Measurements from ENCODE around the gene MPIG6B.

The MPIG6B gene

DNA sequence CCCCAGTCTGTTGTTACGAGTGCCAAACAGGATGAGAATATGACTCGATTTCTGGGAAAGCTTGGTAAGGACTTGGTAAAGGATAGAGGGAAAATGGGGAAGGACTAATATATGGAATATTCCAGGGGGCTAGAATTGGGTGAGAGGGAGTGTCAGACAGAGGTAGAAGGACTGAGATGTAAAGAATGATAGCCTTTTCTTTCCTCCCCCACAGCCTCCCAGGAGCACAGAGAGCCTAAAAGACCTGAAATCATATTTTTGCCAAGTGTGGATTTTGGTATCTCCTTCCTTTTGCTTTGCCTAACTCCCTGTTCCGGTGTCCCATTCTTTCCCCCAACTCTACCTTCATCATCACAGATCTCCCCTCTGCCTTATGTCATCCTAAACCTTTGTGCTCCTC is 19.7 kb downstream of the MPIG6B start:
- Histone ChIP-seq H3K4me3 (replicated peaks; ENCODE audit: insufficient read depth, low read length) (no peak overlapping the region), H3K27ac (replicated peaks) (no peak overlapping the region), H3K27me3 (ENCODE audit: insufficient read depth, poor library complexity, severe bottlenecking) (no peaks in the 10 kb centered on the region)
- TF ChIP-seq GABPA (IDR thresholded peaks at IDR 0.05; ENCODE audit: low read depth) = no peak
- TF ChIP-seq, protein P1, sequence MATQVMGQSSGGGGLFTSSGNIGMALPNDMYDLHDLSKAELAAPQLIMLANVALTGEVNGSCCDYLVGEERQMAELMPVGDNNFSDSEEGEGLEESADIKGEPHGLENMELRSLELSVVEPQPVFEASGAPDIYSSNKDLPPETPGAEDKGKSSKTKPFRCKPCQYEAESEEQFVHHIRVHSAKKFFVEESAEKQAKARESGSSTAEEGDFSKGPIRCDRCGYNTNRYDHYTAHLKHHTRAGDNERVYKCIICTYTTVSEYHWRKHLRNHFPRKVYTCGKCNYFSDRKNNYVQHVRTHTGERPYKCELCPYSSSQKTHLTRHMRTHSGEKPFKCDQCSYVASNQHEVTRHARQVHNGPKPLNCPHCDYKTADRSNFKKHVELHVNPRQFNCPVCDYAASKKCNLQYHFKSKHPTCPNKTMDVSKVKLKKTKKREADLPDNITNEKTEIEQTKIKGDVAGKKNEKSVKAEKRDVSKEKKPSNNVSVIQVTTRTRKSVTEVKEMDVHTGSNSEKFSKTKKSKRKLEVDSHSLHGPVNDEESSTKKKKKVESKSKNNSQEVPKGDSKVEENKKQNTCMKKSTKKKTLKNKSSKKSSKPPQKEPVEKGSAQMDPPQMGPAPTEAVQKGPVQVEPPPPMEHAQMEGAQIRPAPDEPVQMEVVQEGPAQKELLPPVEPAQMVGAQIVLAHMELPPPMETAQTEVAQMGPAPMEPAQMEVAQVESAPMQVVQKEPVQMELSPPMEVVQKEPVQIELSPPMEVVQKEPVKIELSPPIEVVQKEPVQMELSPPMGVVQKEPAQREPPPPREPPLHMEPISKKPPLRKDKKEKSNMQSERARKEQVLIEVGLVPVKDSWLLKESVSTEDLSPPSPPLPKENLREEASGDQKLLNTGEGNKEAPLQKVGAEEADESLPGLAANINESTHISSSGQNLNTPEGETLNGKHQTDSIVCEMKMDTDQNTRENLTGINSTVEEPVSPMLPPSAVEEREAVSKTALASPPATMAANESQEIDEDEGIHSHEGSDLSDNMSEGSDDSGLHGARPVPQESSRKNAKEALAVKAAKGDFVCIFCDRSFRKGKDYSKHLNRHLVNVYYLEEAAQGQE (IDR thresholded peaks at IDR 0.05; ENCODE audit: insufficient replicate concordance, low read depth) = no peak
- no peak for TF ChIP-seq SPI1 (IDR thresholded peaks at IDR 0.05; ENCODE audit: borderline replicate concordance, low read depth)
- no peak for TF ChIP-seq POLR2AphosphoS5 (IDR thresholded peaks at IDR 0.05; ENCODE audit: low read depth)
- no peak for DNase-seq (ENCODE audit: low read depth in 1 of 2, low spot score in 1 of 2)

DNA sequence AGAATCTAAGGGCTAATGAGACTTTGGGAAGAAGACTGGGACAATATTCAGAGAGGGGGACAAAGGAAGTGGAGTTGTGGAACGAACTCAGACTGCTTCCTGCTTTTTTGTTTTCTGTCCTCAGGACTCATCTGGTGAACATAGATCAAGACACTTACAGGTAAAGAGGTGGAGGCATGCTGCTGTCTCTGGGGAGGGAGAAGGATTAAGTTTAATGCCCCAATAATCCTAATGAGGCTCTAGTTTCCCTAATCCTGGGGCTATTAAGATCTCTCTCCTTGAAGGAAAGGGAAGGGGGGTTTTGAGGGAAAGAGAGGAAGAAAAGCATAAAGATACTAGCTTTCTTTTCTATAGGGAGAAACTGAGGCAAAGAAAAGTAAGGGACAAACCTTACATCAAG is 21.2 kb downstream of the MPIG6B start:
- no peak overlapping the region for H3K27ac ChIP-seq (replicated peaks)
- DNase-seq (ENCODE audit: low read depth in 1 of 2, low spot score in 1 of 2) = no peak
- no peak overlapping the region for H3K4me3 ChIP-seq (replicated peaks; ENCODE audit: insufficient read depth, low read length)
- H3K27me3 ChIP-seq (ENCODE audit: insufficient read depth, poor library complexity, severe bottlenecking) = no peaks in the 10 kb centered on the region
- TF ChIP-seq POLR2AphosphoS5 (IDR thresholded peaks at IDR 0.05; ENCODE audit: low read depth) (no peak), GABPA (IDR thresholded peaks at IDR 0.05; ENCODE audit: low read depth) (no peak), SPI1 (IDR thresholded peaks at IDR 0.05; ENCODE audit: borderline replicate concordance, low read depth) (no peak)
- TF ChIP-seq, protein P2, sequence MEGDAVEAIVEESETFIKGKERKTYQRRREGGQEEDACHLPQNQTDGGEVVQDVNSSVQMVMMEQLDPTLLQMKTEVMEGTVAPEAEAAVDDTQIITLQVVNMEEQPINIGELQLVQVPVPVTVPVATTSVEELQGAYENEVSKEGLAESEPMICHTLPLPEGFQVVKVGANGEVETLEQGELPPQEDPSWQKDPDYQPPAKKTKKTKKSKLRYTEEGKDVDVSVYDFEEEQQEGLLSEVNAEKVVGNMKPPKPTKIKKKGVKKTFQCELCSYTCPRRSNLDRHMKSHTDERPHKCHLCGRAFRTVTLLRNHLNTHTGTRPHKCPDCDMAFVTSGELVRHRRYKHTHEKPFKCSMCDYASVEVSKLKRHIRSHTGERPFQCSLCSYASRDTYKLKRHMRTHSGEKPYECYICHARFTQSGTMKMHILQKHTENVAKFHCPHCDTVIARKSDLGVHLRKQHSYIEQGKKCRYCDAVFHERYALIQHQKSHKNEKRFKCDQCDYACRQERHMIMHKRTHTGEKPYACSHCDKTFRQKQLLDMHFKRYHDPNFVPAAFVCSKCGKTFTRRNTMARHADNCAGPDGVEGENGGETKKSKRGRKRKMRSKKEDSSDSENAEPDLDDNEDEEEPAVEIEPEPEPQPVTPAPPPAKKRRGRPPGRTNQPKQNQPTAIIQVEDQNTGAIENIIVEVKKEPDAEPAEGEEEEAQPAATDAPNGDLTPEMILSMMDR (IDR thresholded peaks at IDR 0.05; ENCODE audit: insufficient read depth, low read length) = no peak
- TF ChIP-seq, protein P1 (IDR thresholded peaks at IDR 0.05; ENCODE audit: insufficient replicate concordance, low read depth) = no peak

DNA sequence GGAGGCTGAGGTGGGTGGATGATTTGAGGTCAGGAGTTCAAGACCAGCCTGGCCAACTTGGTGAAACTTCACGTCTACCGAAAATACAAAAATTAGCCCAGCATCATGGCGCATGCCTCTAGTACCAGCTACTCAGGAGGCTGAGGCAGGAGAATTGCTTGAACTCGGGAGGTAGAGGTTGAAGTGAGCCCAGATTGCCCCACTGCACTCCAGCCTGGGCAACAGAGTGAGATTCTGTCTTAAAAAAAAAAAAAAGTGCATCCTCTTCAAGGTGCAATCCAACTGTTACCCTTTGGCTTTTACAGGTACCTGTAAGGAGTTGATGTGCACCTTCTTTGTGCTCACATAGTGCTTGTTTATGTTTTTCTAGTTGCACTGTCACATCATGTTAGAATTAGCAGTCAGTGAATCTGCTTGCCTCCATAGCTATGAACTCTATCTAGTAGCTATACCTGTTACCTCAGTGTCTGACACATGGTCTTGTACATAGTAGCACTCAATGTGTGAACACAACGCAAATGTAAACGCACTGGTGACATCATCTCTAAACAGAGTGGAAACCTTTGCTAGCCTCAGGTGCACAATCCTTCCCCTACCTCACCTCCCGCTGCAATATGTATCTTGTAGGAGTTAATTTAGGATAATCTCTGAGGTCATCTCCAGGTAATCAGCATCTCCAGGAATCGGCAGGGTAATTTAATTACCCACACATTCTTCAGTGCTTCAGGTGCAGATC is 26.3 kb downstream of the MPIG6B start:
- H3K27ac ChIP-seq (replicated peaks) = no peak overlapping the region
- TF ChIP-seq POLR2AphosphoS5 (IDR thresholded peaks at IDR 0.05; ENCODE audit: low read depth) (no peak), GABPA (IDR thresholded peaks at IDR 0.05; ENCODE audit: low read depth) (no peak), SPI1 (IDR thresholded peaks at IDR 0.05; ENCODE audit: borderline replicate concordance, low read depth) (no peak)
- TF ChIP-seq, protein P1 (IDR thresholded peaks at IDR 0.05; ENCODE audit: insufficient replicate concordance, low read depth) = no peak
- no peak for DNase-seq (ENCODE audit: low read depth in 1 of 2, low spot score in 1 of 2)

DNA sequence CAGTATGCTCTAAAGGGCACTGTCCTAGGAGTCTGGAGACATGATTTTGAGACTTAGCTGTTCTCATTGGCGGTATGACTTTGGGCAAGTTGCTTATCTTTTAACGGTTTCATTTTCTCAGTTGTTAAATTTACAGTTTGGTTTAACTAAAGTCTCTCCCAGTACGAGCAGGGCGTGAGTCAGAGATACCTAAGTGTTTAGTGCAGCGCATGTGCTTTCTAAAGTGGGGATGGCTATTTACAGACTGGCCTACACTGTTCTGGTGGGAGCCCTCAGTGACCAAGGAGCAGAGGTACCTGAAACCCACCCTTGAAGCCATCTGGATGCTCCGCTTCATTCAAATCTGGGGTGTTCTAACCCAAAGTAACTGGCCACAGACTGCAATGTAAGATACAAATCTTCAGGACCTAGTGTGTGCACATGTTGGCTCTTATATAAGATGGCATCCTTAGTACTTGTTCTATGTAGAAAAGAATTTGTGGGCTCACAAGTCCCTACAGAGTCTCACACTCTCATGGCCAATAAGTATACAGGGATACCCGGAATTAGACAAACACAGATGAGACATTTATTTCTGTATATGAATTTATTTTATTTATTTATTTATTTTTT is 27.3 kb downstream of the MPIG6B start:
- DNase-seq (ENCODE audit: low read depth in 1 of 2, low spot score in 1 of 2) = no peak
- TF ChIP-seq, protein P2 (IDR thresholded peaks at IDR 0.05; ENCODE audit: insufficient read depth, low read length) = no peak
- TF ChIP-seq POLR2AphosphoS5 (IDR thresholded peaks at IDR 0.05; ENCODE audit: low read depth) (no peak), SPI1 (IDR thresholded peaks at IDR 0.05; ENCODE audit: borderline replicate concordance, low read depth) (no peak), GABPA (IDR thresholded peaks at IDR 0.05; ENCODE audit: low read depth) (no peak)
- Histone ChIP-seq H3K27me3 (ENCODE audit: insufficient read depth, poor library complexity, severe bottlenecking) (no peaks in the 10 kb centered on the region), H3K27ac (replicated peaks) (no peak overlapping the region), H3K4me3 (replicated peaks; ENCODE audit: insufficient read depth, low read length) (no peak overlapping the region)

More for the DNA sequence above, 26.3 kb downstream of the MPIG6B start:
- Histone ChIP-seq H3K27me3 (ENCODE audit: insufficient read depth, poor library complexity, severe bottlenecking) (no peaks in the 10 kb centered on the region), H3K4me3 (replicated peaks; ENCODE audit: insufficient read depth, low read length) (no peak overlapping the region)

Data from HL-60 (cell line).